ENCODE data around the gene YBX3. TPM values are rescaled to one million over a fixed set of nuclear protein-coding genes. Genes with fewer than 3 reads are reported as not detected.

YBX3 gene
- total and polyA plus RNA-seq, 2 of the 13 experiments (the other 11 are each of a cell fraction or from before 2014, with no cell fraction given), result 77.5 to 99.6 TPM

DNA sequence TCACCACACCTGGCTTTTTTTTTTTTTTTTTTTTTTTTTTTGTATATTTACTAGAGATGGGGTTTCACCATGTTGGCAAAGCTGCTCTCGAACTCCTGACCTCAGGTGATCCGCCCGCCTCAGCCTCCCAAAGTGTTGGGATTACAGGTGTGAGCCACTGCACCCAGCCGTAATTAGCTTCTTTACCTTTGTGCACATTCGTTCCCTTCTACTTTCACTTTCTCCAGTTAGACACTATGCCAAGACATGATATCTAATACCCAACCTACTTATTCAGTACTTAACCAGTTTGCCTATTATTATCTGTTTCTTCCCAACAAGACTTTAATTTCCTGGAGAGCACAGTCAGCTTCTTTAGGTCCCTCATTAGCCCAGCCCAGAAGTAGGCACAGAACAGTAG is 54.6 kb downstream of the YBX3 start:
- Histone ChIP-seq H3K9ac (ENCODE audit: insufficient read depth, low read depth, low read length) (no peak overlapping the region), H3K27me3 (ENCODE audit: control insufficient read depth in 1 of 2, insufficient read depth in 2 of 2, low read length in 2 of 2) (peaks cover 0 to 10% of the 10 kb centered on the region in 2 experiments; a peak in 1 of 5 replicates), H3K36me3 (replicated peaks in 1 of 2; ENCODE audit: control insufficient read depth in 1 of 2, insufficient read depth in 2 of 2, low read length in 2 of 2) (no peaks in the 10 kb centered on the region), H3K9me3 (ENCODE audit: low read length) (no peaks in the 10 kb centered on the region), H3K4me3 (replicated peaks in 1 of 3; ENCODE audit: insufficient read depth in 1 of 3, low read depth in 2 of 3, low read length in 3 of 3) (no peak overlapping the region), H4K20me1 (ENCODE audit: insufficient read depth, low read length) (no peaks in the 10 kb centered on the region), H2AFZ (ENCODE audit: low read length) (no peak overlapping the region), H3K79me2 (ENCODE audit: insufficient read depth, low read length) (no peaks in the 10 kb centered on the region), H3K4me1 (ENCODE audit: insufficient read depth, low read length) (peaks cover 2% of the 10 kb centered on the region), H3K4me2 (ENCODE audit: low read depth, low read length) (peak overlapping the region; percentile 33; the same call in 1 of the 2 replicates), H3K27ac (ENCODE audit: extremely low read length, insufficient read depth, low read length) (no peak overlapping the region)
- no peak for FAIRE-seq
- in situ Hi-C loops (cut with HindIII; ENCODE audit: extremely low pct_ligation_motif_present, low pct_unique_long_range_greater_than_20kb), result no loop called here
- no TSS peak for BruUV-seq (replicated peaks)
- ATAC-seq, result no peak
- WGBS (ENCODE audit: low lambda C conversion rate), result 0% methylated on average over 5 of the region's 5 CpGs
- ChIA-PET CTCF (ENCODE audit: low intra/inter-chr PET ratio, low total read pairs) (no interaction called here), POLR2A (interaction anchor here (0.7 to 1.6 kb wide), 2 partner anchors 81 to 503 kb away, joined by 3 read pairs; partner anchors contain the start of gene SMIM10L1)
- TF ChIP-seq PAF1 (CRISPR knock-in tag; IDR thresholded peaks at IDR 0.05) (no peak), ZNF850 (CRISPR knock-in tag; conservative IDR thresholded peaks at IDR 0.05) (no peak)
- intact Hi-C loops (cut with micrococcal nuclease; ENCODE audit: unreplicated experiment), result no loop called here
- DNase-seq (ENCODE audit: low spot score), result no peak

DNA sequence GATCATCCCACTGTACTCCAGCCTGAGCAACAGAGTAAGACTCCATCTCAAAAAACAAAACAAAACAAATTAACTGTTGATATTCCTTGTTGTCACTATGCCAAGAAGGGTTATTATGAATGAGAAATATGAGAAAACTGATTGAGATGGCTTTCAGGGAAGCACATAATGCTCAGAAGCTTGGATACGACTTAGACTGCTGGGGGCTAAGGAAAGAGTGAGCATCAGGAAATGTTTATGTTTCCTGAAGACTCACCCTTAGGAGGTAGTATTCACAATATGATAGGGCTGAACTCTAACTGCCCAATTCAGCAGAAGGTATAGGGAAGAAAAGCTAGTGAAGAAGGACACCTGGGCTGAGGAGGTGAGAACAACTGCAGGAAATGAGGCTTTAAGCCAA is 55.5 kb downstream of the YBX3 start:
- H3K4me3 ChIP-seq (replicated peaks in 1 of 3; ENCODE audit: insufficient read depth in 1 of 3, low read depth in 2 of 3, low read length in 3 of 3), result no peak overlapping the region
- H3K79me2 ChIP-seq (ENCODE audit: insufficient read depth, low read length), result no peaks in the 10 kb centered on the region
- H3K9me3 ChIP-seq (ENCODE audit: low read length), result no peaks in the 10 kb centered on the region
- in situ Hi-C loops (cut with HindIII; ENCODE audit: extremely low pct_ligation_motif_present, low pct_unique_long_range_greater_than_20kb), result no loop called here
- ChIA-PET POLR2A (interaction anchor here (1.6 kb wide), 1 partner anchor 503 kb away, joined by 3 read pairs; the partner anchor contains the start of gene SMIM10L1), CTCF (ENCODE audit: low intra/inter-chr PET ratio, low total read pairs) (no interaction called here)
- no peaks in the 10 kb centered on the region for H4K20me1 ChIP-seq (ENCODE audit: insufficient read depth, low read length)
- H3K36me3 ChIP-seq (replicated peaks in 1 of 2; ENCODE audit: control insufficient read depth in 1 of 2, insufficient read depth in 2 of 2, low read length in 2 of 2), result no peaks in the 10 kb centered on the region
- H3K27me3 ChIP-seq (ENCODE audit: control insufficient read depth in 1 of 2, insufficient read depth in 2 of 2, low read length in 2 of 2), result peaks cover 0 to 9% of the 10 kb centered on the region in 2 experiments; a peak in 1 of 5 replicates
- no TSS peak for BruUV-seq (replicated peaks)
- TF ChIP-seq ISL2 (CRISPR knock-in tag; IDR thresholded peaks at IDR 0.05), result no peak
- intact Hi-C loops (cut with micrococcal nuclease; ENCODE audit: unreplicated experiment), result no loop called here
- no peak for ATAC-seq
- H3K4me1 ChIP-seq (ENCODE audit: insufficient read depth, low read length), result no peaks in the 10 kb centered on the region
- no peak overlapping the region for H3K4me2 ChIP-seq (ENCODE audit: low read depth, low read length)
- no peak overlapping the region for H3K27ac ChIP-seq (ENCODE audit: extremely low read length, insufficient read depth, low read length)
- no peak for FAIRE-seq
- H2AFZ ChIP-seq (ENCODE audit: low read length), result no peak overlapping the region
- no peak overlapping the region for H3K9ac ChIP-seq (ENCODE audit: insufficient read depth, low read depth, low read length)
- 5% methylated on average over 1 of the region's 1 CpG for WGBS (ENCODE audit: low lambda C conversion rate)
- no peak for DNase-seq (ENCODE audit: low spot score)

Data from HepG2 (cell line).